CD4-positive, alpha-beta T cell treated with Interleukin-6 at 100 ng/mL for 8 hours (primary cell): ENCODE measurements around the gene LPP.

Source experiments
- DNase-seq: peaks from one replicate; pipeline ENCODE4 v3.0.0-alpha.2; 2020; ENCODE audit warnings: mixed read lengths, low spot score

Gene LPP

DNA sequence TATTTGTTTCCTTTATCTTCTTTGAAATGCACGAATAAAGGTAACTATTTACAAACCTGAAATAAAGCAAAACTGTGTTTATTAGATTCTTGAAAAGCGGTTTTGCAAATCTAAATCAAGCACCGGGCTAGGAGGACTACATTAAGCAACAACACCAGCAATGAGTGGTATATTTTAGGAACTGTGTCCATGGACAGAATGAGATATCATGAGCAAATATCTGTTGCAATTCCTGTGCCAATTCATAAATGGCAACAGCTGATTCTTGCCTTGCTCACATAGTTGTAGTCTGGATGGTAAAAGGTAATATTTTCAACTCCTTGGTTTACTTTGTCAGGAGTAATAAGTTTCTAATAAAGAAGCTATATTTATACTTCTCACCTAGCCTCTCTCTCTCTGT lies 403.3 kb downstream of the LPP start:
- DNase-seq = no peak

DNA sequence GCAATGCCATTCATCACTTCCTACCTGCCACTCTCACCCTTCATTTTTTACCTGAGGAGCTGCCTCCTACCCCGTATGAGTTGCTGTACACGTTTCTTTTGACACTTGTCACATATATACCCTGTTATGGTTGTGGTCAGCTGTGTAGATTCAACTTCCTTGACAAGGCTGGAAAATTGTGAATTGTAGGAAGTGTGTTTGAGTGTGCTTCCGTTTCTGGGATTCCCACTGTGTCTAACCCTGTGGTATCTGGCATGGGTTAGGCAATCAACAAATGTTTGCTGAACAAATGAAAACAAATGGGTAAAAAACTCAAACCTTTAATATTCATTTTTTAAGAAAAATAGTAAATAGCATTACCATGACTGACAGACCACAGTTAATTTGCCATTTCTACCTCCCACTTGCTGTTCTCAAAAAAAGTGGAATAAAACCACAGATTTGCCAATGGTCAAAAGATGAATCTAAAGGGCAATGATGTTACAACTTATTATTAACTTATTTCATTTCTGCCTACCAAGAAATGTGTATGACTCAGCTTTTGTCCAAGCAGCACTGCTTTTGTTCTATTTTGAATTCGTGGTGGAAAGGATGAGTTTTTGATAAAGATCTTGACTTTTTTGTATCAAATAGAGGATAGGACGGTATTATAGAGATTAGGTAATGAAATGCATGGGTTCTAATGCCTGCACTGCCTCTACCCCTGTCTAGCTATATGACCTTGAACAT lies 404.6 kb downstream of the LPP start:
- no peak for DNase-seq

DNA sequence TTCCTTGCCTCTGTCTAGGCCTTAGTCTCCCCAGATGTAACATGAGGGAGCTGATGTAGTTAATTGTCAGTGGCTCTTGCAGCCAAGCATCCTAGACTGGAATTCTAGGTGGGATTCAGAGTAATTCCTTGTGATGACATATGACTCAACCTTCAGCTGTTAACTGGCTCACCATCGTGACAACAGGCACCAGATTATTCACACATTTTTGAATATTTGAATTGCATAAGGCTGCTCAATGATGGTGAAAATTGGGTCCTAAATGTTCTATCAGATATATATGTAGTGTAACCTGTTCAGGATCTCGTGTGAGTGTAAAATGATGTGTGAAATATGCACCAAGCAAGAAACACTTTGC lies 405.1 kb downstream of the LPP start:
- DNase-seq = no peak

- no peak for DNase-seq
These were observed 405.9 kb downstream of the LPP start for GRCh38 chr3:188559856-188560255.

GRCh38 chr3:188562144-188562543 lies 408.2 kb downstream of the LPP start:
- DNase-seq = no peak

GRCh38 chr3:188567478-188568195 lies 413.7 kb downstream of the LPP start:
- no peak for DNase-seq

- DNase-seq = no peak
These were observed 414.8 kb downstream of the LPP start for GRCh38 chr3:188568736-188569135.

- DNase-seq = no peak
These were observed 417.7 kb downstream of the LPP start for GRCh38 chr3:188571531-188572095.

- DNase-seq = no peak
These were observed 419.5 kb downstream of the LPP start for GRCh38 chr3:188573291-188573940.

DNA sequence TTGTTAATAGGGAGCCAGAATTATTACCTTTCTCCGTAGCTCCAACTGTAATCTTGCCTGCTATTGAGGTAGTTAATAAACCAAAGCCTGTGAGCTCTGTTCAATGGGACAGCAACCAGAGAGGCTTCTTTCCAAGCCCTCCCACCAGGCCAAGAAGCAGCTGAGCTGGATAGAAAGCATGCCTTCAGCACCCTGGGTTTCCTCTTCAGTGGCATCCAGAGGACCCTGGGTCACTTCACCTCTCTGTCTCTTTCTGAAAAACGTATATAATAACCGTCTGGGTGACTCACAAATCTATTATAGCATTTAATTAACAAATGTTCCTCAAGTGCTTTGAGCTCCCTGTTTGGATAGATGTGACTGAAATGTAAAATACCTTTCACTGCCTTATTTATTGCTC lies 420.0 kb downstream of the LPP start:
- DNase-seq = no peak

DNA sequence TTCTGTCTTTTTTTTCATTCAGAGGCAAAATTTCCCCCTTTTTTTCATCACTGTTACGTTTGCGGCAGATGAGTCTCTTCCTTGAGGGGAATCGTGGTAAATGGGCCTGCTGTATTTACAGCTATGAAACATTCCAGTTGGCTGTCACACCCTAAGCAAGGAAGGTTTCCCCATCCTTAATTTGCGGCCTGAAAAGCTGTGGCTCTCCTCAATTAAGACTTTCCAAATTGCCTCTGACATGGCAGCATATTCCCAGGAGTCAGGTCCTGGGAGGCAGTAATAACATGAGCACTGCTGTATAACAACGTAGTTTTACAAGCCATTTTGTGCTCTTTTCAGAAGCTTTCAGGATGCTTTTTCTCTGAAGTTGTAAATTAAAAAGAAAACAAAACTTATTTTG lies 420.9 kb downstream of the LPP start:
- DNase-seq = no peak

- no peak for DNase-seq
These were observed 421.5 kb downstream of the LPP start for GRCh38 chr3:188575501-188575900.

GRCh38 chr3:188577539-188577938 lies 423.6 kb downstream of the LPP start:
- DNase-seq = no peak

- no peak for DNase-seq
These were observed 424.8 kb downstream of the LPP start for GRCh38 chr3:188578576-188579363.

DNA sequence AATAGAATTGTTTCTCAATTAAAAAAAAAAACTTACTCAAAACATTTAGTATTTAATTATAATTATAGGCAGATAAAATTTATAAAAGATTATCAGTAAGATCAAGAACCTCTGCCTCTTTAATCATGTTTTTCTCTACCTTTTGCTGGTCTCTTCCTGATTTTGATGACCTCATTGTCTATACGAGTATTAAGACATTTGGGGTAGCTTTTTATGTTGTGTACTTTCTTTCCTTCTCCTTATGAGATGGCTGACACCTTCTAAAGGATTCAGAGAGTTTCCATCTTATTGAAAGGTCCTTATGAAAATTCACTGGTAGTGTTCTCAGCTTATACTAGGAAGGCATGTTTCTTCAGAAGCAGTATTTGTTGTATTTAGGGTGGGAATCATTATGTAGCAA lies 426.3 kb downstream of the LPP start:
- no peak for DNase-seq

- no peak for DNase-seq
These were observed 426.7 kb downstream of the LPP start for GRCh38 chr3:188580659-188581058.

DNA sequence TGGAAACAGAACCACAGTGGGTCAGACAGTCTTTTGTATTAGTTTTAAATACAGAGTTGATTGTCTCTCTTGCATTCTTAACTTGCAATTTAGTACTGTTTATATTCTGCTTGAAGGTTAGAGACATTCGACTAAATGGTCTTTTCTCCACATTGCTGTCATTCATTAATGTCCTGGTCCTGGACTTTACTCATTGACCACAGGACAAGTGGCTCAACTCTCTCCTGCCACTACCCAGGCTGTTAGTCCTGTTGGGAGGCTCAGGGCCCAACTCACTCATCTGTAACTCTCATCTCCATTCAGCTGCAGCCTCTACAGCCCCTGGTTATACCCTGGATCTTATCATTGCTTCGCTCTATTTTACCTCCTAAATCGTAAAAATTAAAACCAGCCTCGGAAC lies 427.4 kb downstream of the LPP start:
- DNase-seq = no peak

- no peak for DNase-seq
These were observed 427.8 kb downstream of the LPP start for GRCh38 chr3:188581792-188582191.

DNA sequence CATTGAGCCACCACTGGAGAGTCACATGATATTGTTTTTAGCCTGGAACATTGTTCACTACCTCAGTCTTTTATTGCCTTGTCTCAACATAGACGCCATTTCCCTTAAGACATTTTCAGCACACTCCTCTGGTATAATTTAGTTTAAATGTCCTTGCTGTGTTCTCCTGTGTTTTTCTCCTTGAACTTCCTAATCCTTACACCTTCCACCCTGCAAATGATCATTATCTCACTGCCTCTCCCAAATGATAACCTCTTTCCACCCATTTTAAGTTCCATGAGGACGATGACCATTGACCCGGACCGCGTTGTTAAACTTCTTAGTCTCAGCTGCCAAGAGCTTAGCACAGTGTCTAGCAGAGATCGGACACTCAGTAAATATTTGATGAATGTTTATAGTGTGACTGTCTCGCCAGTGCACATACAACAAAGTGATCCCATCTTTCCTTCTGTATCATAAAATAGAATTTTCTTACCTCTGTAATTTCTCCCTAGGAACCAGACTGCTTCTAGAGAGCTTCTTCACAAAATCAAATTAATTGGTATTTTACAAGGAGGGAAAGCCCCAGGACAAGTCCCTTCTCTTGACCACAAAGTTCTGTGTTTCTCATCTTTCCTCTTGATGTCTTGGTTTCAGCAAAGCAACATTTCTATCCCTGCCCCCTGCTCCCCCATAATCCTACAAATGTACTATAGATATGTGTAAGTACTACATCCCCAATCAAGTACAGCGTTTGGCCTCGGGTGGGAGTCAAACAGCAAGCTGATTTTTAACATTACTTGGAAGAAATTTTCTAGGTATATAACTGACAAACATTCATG lies 429.6 kb downstream of the LPP start:
- no peak for DNase-seq

- no peak for DNase-seq
These were observed 430.2 kb downstream of the LPP start for GRCh38 chr3:188584162-188584529.

- no peak for DNase-seq
These were observed 431.2 kb downstream of the LPP start for GRCh38 chr3:188584958-188585689.
